Esophagus muscularis mucosa (tissue), 4 donors: ENCODE measurements around the gene SPOCD1.
"Not testable (repeated sequence)": the region's sequence is repeated elsewhere in the genome, so short reads cannot be mapped to it uniquely, and the experiment has no call there.

Experiments
- CTCF ChIP-seq, 3 experiments: fragments of 200-600 bp in 2 of 3; fragments of 450-650 bp in 1 of 3; sonication (generic) in 2 of 3; IDR thresholded peaks; one replicate each; pipeline ENCODE4 v1.5.1; 2017 to 2019; ENCODE audit warnings: antibody characterized with exemption in 3 of 3, mild to moderate bottlenecking in 2 of 3, moderate library complexity in 1 of 3
- EP300 ChIP-seq: sonication (generic); formaldehyde crosslinking; IDR thresholded peaks from one replicate; pipeline ENCODE4 v1.6.1; 2017; ENCODE audit warnings: antibody characterized with exemption
- POLR2A ChIP-seq: fragments of 450-650 bp; IDR thresholded peaks from one replicate; pipeline ENCODE4 v1.6.1; 2017; ENCODE audit warnings: antibody characterized with exemption, moderate library complexity, mild to moderate bottlenecking, low read depth
- POLR2AphosphoS5 ChIP-seq, 2 donors: sonication (generic); formaldehyde crosslinking; IDR thresholded peaks; one replicate each; pipeline ENCODE4 v1.6.1; 2017; ENCODE audit warnings: antibody characterized with exemption in 2 of 2

DNA sequence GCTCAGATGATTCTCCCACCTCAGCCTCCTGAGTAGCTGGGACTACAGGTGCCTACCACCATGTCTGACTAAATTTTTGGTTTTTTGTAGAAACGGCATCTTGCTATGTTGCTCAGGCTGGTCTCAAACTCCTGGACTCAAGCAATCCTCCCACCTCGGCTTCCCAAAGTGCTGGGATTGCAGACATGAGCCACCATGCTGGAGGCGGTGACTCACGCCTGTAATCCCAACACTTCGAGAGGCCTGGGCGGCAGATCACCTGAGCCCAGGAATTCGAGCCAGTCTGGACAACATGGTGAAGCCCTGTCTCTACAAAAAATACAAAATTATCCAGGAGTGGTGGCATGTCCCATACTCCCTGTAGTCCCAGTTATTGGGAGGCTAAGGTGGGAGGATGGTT is 4.4 kb upstream of the SPOCD1 start:
- TF ChIP-seq CTCF (IDR thresholded peaks at IDR 0.05); POLR2A; EP300; POLR2AphosphoS5 (IDR thresholded peaks at IDR 0.05): not testable (repeated sequence)
